Caco-2 (cell line): ENCODE data around the gene SLC16A1. TPM values are rescaled to one million over a fixed set of nuclear protein-coding genes. Genes with fewer than 3 reads are reported as not detected.
"Not testable (repeated sequence)": the region's sequence is repeated elsewhere in the genome, so short reads cannot be mapped to it uniquely, and the experiment has no call there.

Experiments used
- BruUV-seq: library from RNA; stranded (reverse); fragments of 400-500 nt; replicated peaks from 2 replicates; lab custom pipeline; 2021; lab: Mats Ljungman, UMichigan
- CTCF ChIA-PET: fragments of 300-600 bp; sonication (Branson Sonifier 250); formaldehyde crosslinking; loops from one replicate; lab custom pipeline; 2022; ENCODE audit warnings: antibody characterized with exemption; lab: Charles Lee
- POLR2A ChIA-PET: fragments of 300-600 bp; sonication (Branson Sonifier 250); formaldehyde crosslinking; loops from one replicate; lab custom pipeline; 2022; ENCODE audit warnings: antibody characterized with exemption; lab: Charles Lee
- DNase-seq, 2 experiments: peaks; one replicate each; pipeline versions ENCODE4 v3.0.0 to v3.0.0-alpha.2; 2020 to 2022
- H3K27me3 ChIP-seq: replicated peaks from 2 replicates; pipeline ENCODE4 v1.6.0; 2011; ENCODE audit warnings: low read length; ENCODE audit not compliant: control insufficient read depth, insufficient read depth
- H3K36me3 ChIP-seq: 2 replicates; pipeline ENCODE4 v1.5.1; 2011; ENCODE audit warnings: low read length; ENCODE audit not compliant: control insufficient read depth, insufficient read depth
- H3K4me1 ChIP-seq: fragments of 250-450 bp; sonication (Bioruptor Pico); 2 replicates; pipeline ENCODE4 v1.5.1; 2020; ENCODE audit warnings: mild to moderate bottlenecking
- H3K4me3 ChIP-seq: 2 replicates; pipeline ENCODE4 v1.5.1; 2011; ENCODE audit warnings: low read depth, mild to moderate bottlenecking, control low read depth, low read length
- H3K9me3 ChIP-seq: fragments of 250-450 bp; sonication (Bioruptor Pico); 2 replicates; pipeline ENCODE4 v1.5.1; 2020; ENCODE audit warnings: mild to moderate bottlenecking, moderate library complexity
- H3K27ac Mint-ChIP-seq: one replicate; pipeline ENCODE4 v1.8.0; 2022; ENCODE audit warnings: mixed read lengths; ENCODE audit not compliant: unreplicated experiment
- H3K27me3 Mint-ChIP-seq: one replicate; pipeline ENCODE4 v1.8.0; 2022; ENCODE audit warnings: mixed read lengths; ENCODE audit not compliant: insufficient read depth, unreplicated experiment
- H3K36me3 Mint-ChIP-seq: one replicate; pipeline ENCODE4 v1.8.0; 2022; ENCODE audit warnings: mild to moderate bottlenecking, mixed read lengths; ENCODE audit not compliant: insufficient read depth, unreplicated experiment
- H3K4me1 Mint-ChIP-seq: one replicate; pipeline ENCODE4 v1.8.0; 2022; ENCODE audit warnings: low read depth, mixed read lengths; ENCODE audit not compliant: unreplicated experiment
- H3K4me3 Mint-ChIP-seq: one replicate; pipeline ENCODE4 v1.8.0; 2022; ENCODE audit warnings: mild to moderate bottlenecking, moderate library complexity, mixed read lengths; ENCODE audit not compliant: unreplicated experiment
- H3K9me3 Mint-ChIP-seq: one replicate; pipeline ENCODE4 v1.8.0; 2022; ENCODE audit warnings: mixed read lengths; ENCODE audit not compliant: unreplicated experiment
- CTCF ChIP-seq, 2 experiments: fragments of 200-600 bp in 1 of 2; IDR thresholded peaks; 1 replicate in 1 of 2; 2 replicates in 1 of 2; pipeline versions ENCODE4 v1.5.1 to v1.8.0; 2011 to 2022; ENCODE audit warnings: antibody characterized with exemption in 1 of 2, control low read depth in 1 of 2, inconsistent platforms in 1 of 2, low read depth in 1 of 2, low read length in 1 of 2, mild to moderate bottlenecking in 1 of 2, moderate library complexity in 1 of 2; ENCODE audit not compliant: insufficient read depth in 1 of 2, severe bottlenecking in 1 of 2, unreplicated experiment in 1 of 2
- intact Hi-C: fragments of 100-400 bp; cut with micrococcal nuclease; formaldehyde crosslinking; loops from one replicate; pipeline ENCODE4 v1.10.0; 2022; ENCODE audit not compliant: unreplicated experiment
- total RNA-seq: library from RNA; stranded (reverse); gene quantifications from 2 replicates; pipeline ENCODE4 v1.2.3, GENCODE V29; 2022

The SLC16A1 gene
- total RNA-seq, 1 experiment from 2014 or later: 107 TPM

- no peaks in the 10 kb centered on the region for H3K9me3 Mint-ChIP-seq
- intact Hi-C loops: no loop called here
- no peaks in the 10 kb centered on the region for H3K27me3 Mint-ChIP-seq
- H3K36me3 Mint-ChIP-seq: no peaks in the 10 kb centered on the region
- Histone ChIP-seq H3K4me3 (no peak overlapping the region), H3K36me3 (no peaks in the 10 kb centered on the region), H3K27me3 (no peaks in the 10 kb centered on the region), H3K4me1 (no peaks in the 10 kb centered on the region), H3K9me3 (0 out of 2 replicates have a peak, but pooled peaks cover 5% of the 10 kb centered on the region)
- H3K27ac Mint-ChIP-seq: no peak overlapping the region
- POLR2A ChIA-PET: no interaction called here
- CTCF ChIA-PET: no interaction called here
- no peak for TF ChIP-seq CTCF (IDR thresholded peaks at IDR 0.05; ENCODE audit: insufficient read depth in 1 of 2, low read depth in 1 of 2, low read length in 1 of 2, severe bottlenecking in 1 of 2, unreplicated experiment in 1 of 2)
- DNase-seq: no peak
- H3K4me1 Mint-ChIP-seq: no peaks in the 10 kb centered on the region
- BruUV-seq: no TSS peak
- no peak overlapping the region for H3K4me3 Mint-ChIP-seq
Measured at GRCh38 chr1:112889052-112889768, 66.8 kb downstream of the SLC16A1 start.

- TF ChIP-seq CTCF (IDR thresholded peaks at IDR 0.05; ENCODE audit: insufficient read depth in 1 of 2, low read depth in 1 of 2, low read length in 1 of 2, severe bottlenecking in 1 of 2, unreplicated experiment in 1 of 2): no peak
- H3K4me3 ChIP-seq: no peak overlapping the region
- Mint-ChIP-seq H3K27me3 (no peaks in the 10 kb centered on the region), H3K27ac (no peak overlapping the region), H3K9me3 (no peaks in the 10 kb centered on the region), H3K4me3 (no peak overlapping the region), H3K4me1 (no peaks in the 10 kb centered on the region), H3K36me3 (no peaks in the 10 kb centered on the region)
- intact Hi-C loops: no loop called here
- no peaks in the 10 kb centered on the region for H3K36me3 ChIP-seq
- POLR2A ChIA-PET: no interaction called here
- H3K4me1 ChIP-seq: no peaks in the 10 kb centered on the region
- H3K9me3 ChIP-seq: 0 out of 2 replicates have a peak, but pooled peaks cover 3% of the 10 kb centered on the region
- DNase-seq: no peak
- BruUV-seq: no TSS peak
- H3K27me3 ChIP-seq: no peaks in the 10 kb centered on the region
- CTCF ChIA-PET: no interaction called here
Measured at GRCh38 chr1:112888630-112889029, 67.4 kb downstream of the SLC16A1 start.

- H3K4me3 ChIP-seq: no peak overlapping the region
- no peak for DNase-seq
- Mint-ChIP-seq H3K4me3 (no peak overlapping the region), H3K27me3 (no peaks in the 10 kb centered on the region), H3K9me3 (no peaks in the 10 kb centered on the region), H3K4me1 (no peaks in the 10 kb centered on the region), H3K36me3 (no peaks in the 10 kb centered on the region), H3K27ac (no peak overlapping the region)
- no peaks in the 10 kb centered on the region for H3K27me3 ChIP-seq
- TF ChIP-seq CTCF (IDR thresholded peaks at IDR 0.05; ENCODE audit: insufficient read depth in 1 of 2, low read depth in 1 of 2, low read length in 1 of 2, severe bottlenecking in 1 of 2, unreplicated experiment in 1 of 2): no peak
- no TSS peak for BruUV-seq
- H3K4me1 ChIP-seq: no peaks in the 10 kb centered on the region
- ChIA-PET CTCF (no interaction called here), POLR2A (no interaction called here)
- intact Hi-C loops: no loop called here
- no peaks in the 10 kb centered on the region for H3K9me3 ChIP-seq
- H3K36me3 ChIP-seq: no peaks in the 10 kb centered on the region
Measured at GRCh38 chr1:112887599-112888283, 68.3 kb downstream of the SLC16A1 start.

GRCh38 chr1:112884996-112885395 lies 71.0 kb downstream of the SLC16A1 start:
- BruUV-seq, H3K27me3 Mint-ChIP-seq, H3K36me3 ChIP-seq, intact Hi-C loops, H3K27ac Mint-ChIP-seq, H3K4me3 Mint-ChIP-seq, DNase-seq, H3K4me1 ChIP-seq, H3K4me3 ChIP-seq, CTCF ChIA-PET, POLR2A ChIA-PET, H3K27me3 ChIP-seq, H3K9me3 Mint-ChIP-seq, H3K9me3 ChIP-seq, H3K36me3 Mint-ChIP-seq: not testable (repeated sequence)
- H3K4me1 Mint-ChIP-seq: peaks cover 11% of the 10 kb centered on the region
